ENCODE results near the gene CA9.

The CA9 gene

DNA sequence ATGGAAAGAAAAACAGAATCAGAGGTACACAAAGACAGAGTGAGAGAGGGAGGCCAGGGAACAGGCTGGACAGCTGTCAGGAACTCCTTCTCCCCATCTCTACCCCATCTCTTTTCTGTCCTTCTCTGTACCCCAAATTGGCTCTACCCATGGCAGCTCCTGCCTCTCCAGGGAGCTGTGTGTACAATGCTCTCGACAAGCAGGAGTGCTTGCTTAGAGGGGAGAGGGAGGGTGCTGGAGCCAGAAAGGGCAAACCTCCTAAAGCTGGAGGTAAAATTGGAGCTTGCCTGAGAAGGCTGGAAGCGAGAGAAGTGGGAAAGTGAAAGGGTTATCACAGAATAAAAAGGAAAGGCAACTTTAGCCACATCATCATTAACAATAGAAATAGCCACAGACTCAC is 9.6 kb downstream of the CA9 start:
- peaks cover 49% of the 10 kb centered on the region for H3K36me3 Mint-ChIP-seq (ENCODE audit: low read depth)
- H3K4me3 Mint-ChIP-seq: no peak overlapping the region
- no peak for DNase-seq

DNA sequence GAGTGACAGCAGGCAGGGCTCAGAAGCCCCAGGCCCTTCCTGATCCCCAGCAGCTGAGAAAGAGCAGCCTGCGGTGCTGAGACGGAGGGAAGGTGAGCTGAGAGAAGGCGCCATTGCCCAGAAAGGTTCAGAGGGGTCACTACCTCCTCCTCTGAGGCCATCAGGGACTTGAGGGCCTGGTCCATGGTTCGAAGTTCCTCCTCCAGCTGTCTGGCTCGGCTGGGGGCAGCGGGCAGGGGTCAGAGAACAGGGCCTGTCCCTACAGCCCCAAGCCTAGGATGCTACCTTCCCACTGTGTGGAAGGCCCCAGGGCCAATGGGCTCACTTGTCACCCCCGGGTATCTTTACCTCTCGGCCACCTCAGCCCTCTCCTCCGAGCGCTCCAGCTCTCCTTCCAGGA is 11.2 kb downstream of the CA9 start:
- TF ChIP-seq, protein P1, sequence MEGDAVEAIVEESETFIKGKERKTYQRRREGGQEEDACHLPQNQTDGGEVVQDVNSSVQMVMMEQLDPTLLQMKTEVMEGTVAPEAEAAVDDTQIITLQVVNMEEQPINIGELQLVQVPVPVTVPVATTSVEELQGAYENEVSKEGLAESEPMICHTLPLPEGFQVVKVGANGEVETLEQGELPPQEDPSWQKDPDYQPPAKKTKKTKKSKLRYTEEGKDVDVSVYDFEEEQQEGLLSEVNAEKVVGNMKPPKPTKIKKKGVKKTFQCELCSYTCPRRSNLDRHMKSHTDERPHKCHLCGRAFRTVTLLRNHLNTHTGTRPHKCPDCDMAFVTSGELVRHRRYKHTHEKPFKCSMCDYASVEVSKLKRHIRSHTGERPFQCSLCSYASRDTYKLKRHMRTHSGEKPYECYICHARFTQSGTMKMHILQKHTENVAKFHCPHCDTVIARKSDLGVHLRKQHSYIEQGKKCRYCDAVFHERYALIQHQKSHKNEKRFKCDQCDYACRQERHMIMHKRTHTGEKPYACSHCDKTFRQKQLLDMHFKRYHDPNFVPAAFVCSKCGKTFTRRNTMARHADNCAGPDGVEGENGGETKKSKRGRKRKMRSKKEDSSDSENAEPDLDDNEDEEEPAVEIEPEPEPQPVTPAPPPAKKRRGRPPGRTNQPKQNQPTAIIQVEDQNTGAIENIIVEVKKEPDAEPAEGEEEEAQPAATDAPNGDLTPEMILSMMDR (IDR thresholded peaks at IDR 0.05): no peak
- no peak for DNase-seq
- Mint-ChIP-seq H3K9me3 (no peaks in the 10 kb centered on the region), H3K4me3 (no peak overlapping the region), H3K27ac (no peak overlapping the region), H3K27me3 (ENCODE audit: low read depth, poor library complexity) (peaks cover 1% of the 10 kb centered on the region), H3K36me3 (ENCODE audit: low read depth) (peaks cover 49% of the 10 kb centered on the region), H3K4me1 (peaks cover 87% of the 10 kb centered on the region)

More for the DNA sequence above, 9.6 kb downstream of the CA9 start:
- TF ChIP-seq, protein P1 (IDR thresholded peaks at IDR 0.05): no peak
- peaks cover 85% of the 10 kb centered on the region for H3K4me1 Mint-ChIP-seq
- peaks cover 3% of the 10 kb centered on the region for H3K27me3 Mint-ChIP-seq (ENCODE audit: low read depth, poor library complexity)
- H3K9me3 Mint-ChIP-seq: no peaks in the 10 kb centered on the region
- peak overlapping the region; percentile 58 for H3K27ac Mint-ChIP-seq

DNA sequence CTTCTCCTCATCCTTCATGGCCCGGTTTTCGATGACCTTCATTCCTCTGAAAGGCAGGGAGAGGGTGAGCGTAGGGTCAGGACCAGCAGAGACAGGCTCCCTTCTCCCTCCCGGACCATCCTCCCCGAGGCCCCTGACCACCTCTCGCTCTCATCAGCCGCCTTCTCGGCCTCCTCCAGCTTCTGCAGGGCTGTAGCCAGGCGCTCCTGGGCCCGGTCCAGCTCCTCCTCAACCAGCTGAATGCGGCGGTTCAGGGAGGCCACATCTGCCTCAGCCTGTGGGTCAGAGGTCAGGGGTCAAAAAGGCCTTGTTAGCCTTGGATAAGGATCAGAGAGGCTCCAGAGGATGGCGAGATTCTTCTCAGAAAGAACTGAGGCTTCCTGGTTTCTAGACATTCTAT is 11.8 kb downstream of the CA9 start:
- H3K27me3 Mint-ChIP-seq (ENCODE audit: low read depth, poor library complexity): no peaks in the 10 kb centered on the region
- peaks cover 49% of the 10 kb centered on the region for H3K36me3 Mint-ChIP-seq (ENCODE audit: low read depth)
- H3K9me3 Mint-ChIP-seq: no peaks in the 10 kb centered on the region
- no peak overlapping the region for H3K27ac Mint-ChIP-seq
- DNase-seq: no peak
- H3K4me1 Mint-ChIP-seq: peaks cover 81% of the 10 kb centered on the region
- TF ChIP-seq, protein P1 (IDR thresholded peaks at IDR 0.05): no peak
- H3K4me3 Mint-ChIP-seq: no peak overlapping the region

DNA sequence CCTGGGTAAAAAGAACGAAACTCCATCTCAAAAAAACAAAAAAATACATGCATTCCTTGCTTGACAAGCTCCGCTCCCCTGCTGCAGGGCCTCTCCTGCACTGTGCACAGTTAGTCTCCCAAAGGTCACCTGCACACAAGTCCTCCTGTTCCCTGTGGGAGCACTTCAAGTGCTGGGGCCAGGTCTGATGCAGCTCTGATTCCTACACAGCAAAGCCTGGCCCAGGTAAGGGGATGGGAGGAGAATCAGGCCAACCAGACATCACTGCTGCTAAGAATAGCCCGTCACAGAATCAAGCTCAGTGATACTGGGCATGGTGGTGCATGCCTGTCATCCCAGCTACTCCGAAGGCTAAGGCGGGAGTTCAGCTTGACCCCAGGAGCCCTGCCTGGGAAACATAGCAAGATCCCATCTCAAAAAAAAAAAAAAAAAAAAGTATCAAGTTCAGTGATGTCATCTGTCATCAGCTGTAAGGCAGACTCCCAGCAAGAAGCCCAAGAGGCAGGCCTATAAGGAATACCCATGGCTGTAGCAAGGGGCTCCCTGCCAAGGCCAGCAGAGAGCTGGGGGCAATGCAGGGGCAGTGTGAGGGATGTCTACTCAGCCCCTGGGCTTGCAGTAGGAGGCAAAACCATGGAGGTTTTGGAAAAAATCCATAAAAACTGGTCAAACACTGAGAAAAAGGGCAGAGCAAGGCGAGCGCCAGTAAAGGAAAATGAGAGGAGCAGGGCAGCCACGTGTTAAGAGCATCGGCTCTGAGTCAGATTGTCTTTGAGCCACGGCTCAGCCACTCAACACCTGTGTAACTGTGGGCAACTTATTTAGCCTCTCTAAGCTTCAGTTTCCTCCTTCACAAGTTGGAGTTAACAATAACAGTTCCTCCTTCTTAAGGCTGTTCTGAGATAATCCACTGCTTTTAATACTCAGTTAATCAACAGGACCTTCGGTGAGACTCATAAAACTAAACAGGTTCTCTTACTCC is 12.8 kb downstream of the CA9 start:
- H3K27me3 Mint-ChIP-seq (ENCODE audit: low read depth, poor library complexity): no peaks in the 10 kb centered on the region
- no peaks in the 10 kb centered on the region for H3K9me3 Mint-ChIP-seq
- no peak for DNase-seq
- H3K27ac Mint-ChIP-seq: peak overlapping the region; percentile 83
- peak overlapping the region; percentile 60 for H3K4me3 Mint-ChIP-seq
- H3K4me1 Mint-ChIP-seq: peaks cover 77% of the 10 kb centered on the region
- H3K36me3 Mint-ChIP-seq (ENCODE audit: low read depth): peaks cover 49% of the 10 kb centered on the region
- TF ChIP-seq, protein P1 (IDR thresholded peaks at IDR 0.05): no peak

DNA sequence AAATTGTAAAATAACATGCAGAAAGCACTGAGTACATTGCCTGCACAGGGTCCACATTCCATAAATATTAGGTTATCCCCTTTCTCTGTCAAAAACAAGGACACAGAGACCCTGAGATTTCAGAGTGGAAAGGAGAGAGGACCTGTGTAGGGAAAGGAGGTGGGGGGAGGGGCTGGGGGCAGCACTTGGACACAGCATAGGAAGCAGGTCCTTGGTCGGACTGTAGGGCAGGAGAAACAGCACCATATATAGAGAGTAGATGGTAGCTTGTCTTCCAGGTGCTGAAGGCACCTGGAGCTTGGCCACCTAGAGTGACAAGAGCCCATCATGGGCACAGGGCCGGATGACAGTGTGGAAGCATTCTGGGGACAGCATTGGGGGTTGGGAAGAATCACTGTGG is 13.6 kb downstream of the CA9 start:
- Mint-ChIP-seq H3K36me3 (ENCODE audit: low read depth) (peaks cover 45% of the 10 kb centered on the region), H3K4me3 (peak overlapping the region; percentile 75), H3K4me1 (peaks cover 76% of the 10 kb centered on the region), H3K27me3 (ENCODE audit: low read depth, poor library complexity) (no peaks in the 10 kb centered on the region), H3K27ac (peak overlapping the region; percentile 38), H3K9me3 (no peaks in the 10 kb centered on the region)
- DNase-seq: no peak
- TF ChIP-seq, protein P1 (IDR thresholded peaks at IDR 0.05): no peak

Data from nephron progenitor cell (in vitro differentiated cells).